ENCODE data around the gene AVPR1A. TPM values are rescaled to one million over a fixed set of nuclear protein-coding genes. Genes with fewer than 3 reads are reported as not detected.
"Not testable (repeated sequence)": the region's sequence is repeated elsewhere in the genome, so short reads cannot be mapped to it uniquely, and the experiment has no call there.

The AVPR1A gene
- not detected in 2 replicates for total RNA-seq

DNA sequence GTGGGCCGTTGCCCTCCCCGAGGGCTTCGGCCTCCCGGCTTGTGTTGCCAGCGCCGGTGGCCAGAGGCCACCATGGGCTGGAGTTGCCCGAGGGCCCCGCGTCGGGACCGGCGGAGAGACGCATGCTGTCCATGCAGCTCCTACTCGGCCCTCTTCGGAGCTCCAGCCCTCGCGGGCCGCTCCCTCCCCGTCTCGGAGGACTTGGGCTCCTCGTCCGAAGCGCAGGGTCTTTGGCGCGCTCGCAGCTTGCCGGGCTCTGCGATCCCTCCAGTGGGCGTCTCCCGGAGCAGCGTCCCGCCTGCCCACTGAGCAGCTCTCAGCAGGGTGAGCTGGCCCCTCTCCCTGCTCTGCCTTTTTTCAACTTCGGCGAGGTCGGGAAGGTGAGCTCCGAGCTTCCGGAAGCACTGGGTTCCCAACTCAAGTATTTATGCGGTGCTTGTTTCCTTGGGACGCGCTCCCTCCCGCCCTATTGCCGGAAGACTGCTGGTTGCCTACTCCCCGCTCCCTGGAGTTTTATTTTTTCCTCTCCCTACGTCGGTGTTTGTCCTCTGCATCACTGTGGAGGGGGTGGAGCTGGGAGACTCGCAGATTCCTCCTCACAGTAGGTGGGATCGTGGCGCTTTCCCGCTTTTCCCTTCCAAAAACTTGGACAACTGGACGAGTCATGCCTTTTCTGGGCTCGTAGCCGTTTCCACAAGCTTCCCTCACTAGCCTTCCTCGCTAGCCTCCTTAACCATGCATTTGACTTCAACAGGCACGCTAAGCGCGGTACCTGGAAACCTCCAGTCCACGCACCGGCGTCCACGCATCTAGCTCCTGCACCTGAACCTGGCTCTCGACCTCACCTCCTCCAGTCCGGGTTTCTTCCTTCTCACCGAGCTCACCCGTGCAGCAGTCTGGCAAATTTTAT is at the start of gene AVPR1A:
Gene AVPR1A (minus strand): TSS at position 489 of the 910 bp plus-strand sequence. CDS start 365 bp downstream, at position 124.
- Histone ChIP-seq H3K36me3 (ENCODE audit: control insufficient read depth, insufficient read depth, low read length) (no peaks in the 10 kb centered on the region), H3K4me3 (ENCODE audit: low read depth, low read length) (peak within 1 kb of the TSS; percentile 8), H3K27me3 (ENCODE audit: control insufficient read depth, insufficient read depth, low read length) (peaks cover 30% of the 10 kb centered on the region)
- TF ChIP-seq, protein P1, sequence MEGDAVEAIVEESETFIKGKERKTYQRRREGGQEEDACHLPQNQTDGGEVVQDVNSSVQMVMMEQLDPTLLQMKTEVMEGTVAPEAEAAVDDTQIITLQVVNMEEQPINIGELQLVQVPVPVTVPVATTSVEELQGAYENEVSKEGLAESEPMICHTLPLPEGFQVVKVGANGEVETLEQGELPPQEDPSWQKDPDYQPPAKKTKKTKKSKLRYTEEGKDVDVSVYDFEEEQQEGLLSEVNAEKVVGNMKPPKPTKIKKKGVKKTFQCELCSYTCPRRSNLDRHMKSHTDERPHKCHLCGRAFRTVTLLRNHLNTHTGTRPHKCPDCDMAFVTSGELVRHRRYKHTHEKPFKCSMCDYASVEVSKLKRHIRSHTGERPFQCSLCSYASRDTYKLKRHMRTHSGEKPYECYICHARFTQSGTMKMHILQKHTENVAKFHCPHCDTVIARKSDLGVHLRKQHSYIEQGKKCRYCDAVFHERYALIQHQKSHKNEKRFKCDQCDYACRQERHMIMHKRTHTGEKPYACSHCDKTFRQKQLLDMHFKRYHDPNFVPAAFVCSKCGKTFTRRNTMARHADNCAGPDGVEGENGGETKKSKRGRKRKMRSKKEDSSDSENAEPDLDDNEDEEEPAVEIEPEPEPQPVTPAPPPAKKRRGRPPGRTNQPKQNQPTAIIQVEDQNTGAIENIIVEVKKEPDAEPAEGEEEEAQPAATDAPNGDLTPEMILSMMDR (IDR thresholded peaks at IDR 0.05; ENCODE audit: insufficient read depth, low read length, severe bottlenecking), result no peak
- DNase-seq (ENCODE audit: low read depth) (no peak), FAIRE-seq (no peak)

DNA sequence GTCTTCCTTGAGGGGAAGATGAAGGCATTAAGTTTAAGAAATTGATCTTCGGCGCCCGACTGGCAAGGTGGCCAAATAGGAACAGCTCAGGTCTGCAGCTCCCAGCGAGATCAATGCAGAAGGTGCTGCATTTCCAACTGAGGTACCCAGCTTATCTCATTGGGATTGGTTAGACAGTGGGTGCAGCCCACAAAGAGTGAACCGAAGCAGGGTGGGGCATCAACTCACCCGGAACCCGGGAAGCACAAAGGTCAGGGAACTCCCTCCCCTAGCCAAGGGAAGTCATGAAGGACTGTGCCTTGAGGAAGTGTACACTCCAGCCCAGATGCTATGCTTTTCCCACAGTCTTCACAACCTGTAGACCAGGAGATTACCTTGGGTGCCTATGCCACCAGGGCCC is 45.2 kb upstream of the AVPR1A start:
- Histone ChIP-seq H3K27me3 (ENCODE audit: control insufficient read depth, insufficient read depth, low read length) (no peaks in the 10 kb centered on the region), H3K4me3 (ENCODE audit: low read depth, low read length) (no peak overlapping the region), H3K36me3 (ENCODE audit: control insufficient read depth, insufficient read depth, low read length) (no peaks in the 10 kb centered on the region)
- FAIRE-seq (no peak), DNase-seq (ENCODE audit: low read depth) (no peak)
- TF ChIP-seq, protein P1 (IDR thresholded peaks at IDR 0.05; ENCODE audit: insufficient read depth, low read length, severe bottlenecking), result no peak

DNA sequence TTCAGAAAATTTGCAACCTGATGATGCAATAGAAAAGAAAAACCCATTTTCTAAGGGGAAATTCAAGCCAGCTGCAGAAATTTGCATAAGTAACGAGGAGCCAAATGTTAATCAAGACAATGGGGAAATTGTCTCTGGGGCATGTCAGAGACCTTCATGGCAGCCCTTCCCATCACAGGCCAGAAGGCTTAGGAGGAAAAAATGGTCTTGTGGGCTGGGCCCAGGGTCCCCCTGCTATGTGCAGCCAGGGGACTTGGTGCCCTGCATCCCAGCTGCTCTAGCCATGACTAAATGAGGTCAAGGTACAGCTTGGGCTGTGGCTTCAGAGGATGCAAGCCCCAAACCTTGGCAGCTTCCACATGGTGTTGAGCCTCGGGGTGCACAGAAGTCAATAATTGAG is 28.2 kb upstream of the AVPR1A start:
- FAIRE-seq, result no peak
- H3K27me3 ChIP-seq (ENCODE audit: control insufficient read depth, insufficient read depth, low read length), result no peaks in the 10 kb centered on the region
- H3K36me3 ChIP-seq (ENCODE audit: control insufficient read depth, insufficient read depth, low read length), result no peaks in the 10 kb centered on the region
- DNase-seq (ENCODE audit: low read depth), result no peak
- no peak overlapping the region for H3K4me3 ChIP-seq (ENCODE audit: low read depth, low read length)
- TF ChIP-seq, protein P1 (IDR thresholded peaks at IDR 0.05; ENCODE audit: insufficient read depth, low read length, severe bottlenecking), result no peak

DNA sequence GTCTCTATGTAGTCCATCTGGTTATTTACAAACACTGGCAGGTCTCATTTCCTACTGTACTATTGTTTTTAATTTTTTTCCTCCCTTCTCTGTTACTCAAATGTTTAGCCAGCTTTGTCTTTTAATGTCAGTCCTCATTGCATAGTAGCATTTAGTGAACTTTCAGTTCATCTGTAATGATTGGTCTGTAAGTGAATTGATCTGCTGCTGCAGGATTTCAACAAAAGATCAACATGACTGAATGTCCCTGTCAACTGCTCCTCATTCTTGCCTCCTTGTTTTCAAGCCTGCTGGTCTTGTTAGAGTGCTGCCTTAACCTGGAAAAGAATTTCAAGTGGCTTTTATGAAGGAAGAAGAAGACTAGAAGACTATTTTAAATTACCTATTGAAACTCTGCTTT is 19.3 kb upstream of the AVPR1A start:
- TF ChIP-seq, protein P1 (IDR thresholded peaks at IDR 0.05; ENCODE audit: insufficient read depth, low read length, severe bottlenecking), result no peak
- no peak overlapping the region for H3K4me3 ChIP-seq (ENCODE audit: low read depth, low read length)
- H3K27me3 ChIP-seq (ENCODE audit: control insufficient read depth, insufficient read depth, low read length), result no peaks in the 10 kb centered on the region
- DNase-seq (ENCODE audit: low read depth) (no peak), FAIRE-seq (no peak)
- H3K36me3 ChIP-seq (ENCODE audit: control insufficient read depth, insufficient read depth, low read length), result no peaks in the 10 kb centered on the region

DNA sequence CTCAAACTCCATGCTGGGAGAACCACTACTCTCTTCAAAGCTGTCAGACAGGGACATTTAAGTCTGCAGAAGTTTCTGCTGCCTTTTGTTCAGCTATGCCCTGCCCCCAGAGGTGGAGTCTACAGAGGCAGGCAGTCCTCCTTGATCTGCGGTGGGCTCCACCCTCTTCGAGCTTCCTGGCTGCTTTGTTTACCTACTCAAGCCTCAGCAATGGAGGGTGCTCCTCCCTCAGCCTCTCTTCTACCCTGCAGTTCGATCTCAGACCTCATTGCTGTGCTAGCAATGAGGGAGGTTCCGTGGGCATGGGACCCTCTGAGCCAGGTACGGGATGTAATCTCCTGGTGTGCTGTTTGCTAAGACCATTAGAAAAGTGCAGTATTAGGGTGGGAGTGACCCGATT is 16.7 kb upstream of the AVPR1A start:
- not testable (repeated sequence) for H3K36me3 ChIP-seq (ENCODE audit: control insufficient read depth, insufficient read depth, low read length); FAIRE-seq; H3K4me3 ChIP-seq (ENCODE audit: low read depth, low read length); H3K27me3 ChIP-seq (ENCODE audit: control insufficient read depth, insufficient read depth, low read length); DNase-seq (ENCODE audit: low read depth)

DNA sequence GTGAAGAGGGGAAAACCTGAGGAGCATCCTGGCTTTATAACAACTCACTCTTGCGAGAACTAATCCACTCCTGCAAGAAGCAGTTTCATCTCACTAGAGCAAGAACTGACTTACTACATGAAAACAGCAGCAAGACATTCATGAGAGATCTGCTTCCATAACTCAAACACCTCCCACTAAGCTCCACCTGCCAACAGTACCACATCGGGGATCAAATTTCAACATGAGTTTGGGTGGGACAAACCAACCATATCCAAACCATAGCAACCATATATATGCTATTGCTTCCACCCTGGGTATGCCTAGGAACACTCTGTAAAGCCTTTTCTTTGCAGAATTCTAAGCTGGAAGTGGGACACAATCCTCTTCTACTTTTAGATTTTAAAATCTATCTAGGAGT is 13.9 kb upstream of the AVPR1A start:
- Histone ChIP-seq H3K27me3 (ENCODE audit: control insufficient read depth, insufficient read depth, low read length) (no peaks in the 10 kb centered on the region), H3K36me3 (ENCODE audit: control insufficient read depth, insufficient read depth, low read length) (no peaks in the 10 kb centered on the region), H3K4me3 (ENCODE audit: low read depth, low read length) (no peak overlapping the region)
- DNase-seq (ENCODE audit: low read depth) (no peak), FAIRE-seq (no peak)
- TF ChIP-seq, protein P1 (IDR thresholded peaks at IDR 0.05; ENCODE audit: insufficient read depth, low read length, severe bottlenecking), result no peak
